NCI-H2029 (cell line): ENCODE measurements around the gene DDX1.

ENCODE experiments used
- DNase-seq: peaks from one replicate; lab custom pipeline; 2025; lab: John Stamatoyannopoulos, UW

DDX1 gene

GRCh38 chr2:15630121-15630977 is 38.7 kb downstream of the DDX1 start:
- no peak for DNase-seq

GRCh38 chr2:15630978-15631719 is 39.5 kb downstream of the DDX1 start:
- DNase-seq: no peak

GRCh38 chr2:15631883-15632282 is 40.2 kb downstream of the DDX1 start:
- no peak for DNase-seq

- DNase-seq: no peak
Measured at GRCh38 chr2:15633043-15633970, 41.6 kb downstream of the DDX1 start.

- DNase-seq: no peak
Measured at GRCh38 chr2:15633971-15634346, 42.3 kb downstream of the DDX1 start.

GRCh38 chr2:15634846-15635490 is 43.3 kb downstream of the DDX1 start:
- DNase-seq: no peak

- DNase-seq: no peak
Measured at GRCh38 chr2:15636972-15637785, 45.5 kb downstream of the DDX1 start.

GRCh38 chr2:15638720-15639119 is 47.1 kb downstream of the DDX1 start:
- DNase-seq: no peak

GRCh38 chr2:15639323-15640251 is 47.9 kb downstream of the DDX1 start:
- no peak for DNase-seq

- no peak for DNase-seq
Measured at GRCh38 chr2:15640261-15640711, 48.6 kb downstream of the DDX1 start.

- no peak for DNase-seq
Measured at GRCh38 chr2:15640784-15641183, 49.1 kb downstream of the DDX1 start.

GRCh38 chr2:15641530-15641982 is 49.9 kb downstream of the DDX1 start:
- no peak for DNase-seq

GRCh38 chr2:15642011-15642814 is 50.5 kb downstream of the DDX1 start:
- no peak for DNase-seq

GRCh38 chr2:15642815-15643500 is 51.3 kb downstream of the DDX1 start:
- no peak for DNase-seq

GRCh38 chr2:15643791-15644585 is 52.3 kb downstream of the DDX1 start:
- no peak for DNase-seq

GRCh38 chr2:15645300-15645699 is 53.6 kb downstream of the DDX1 start:
- DNase-seq: no peak

- DNase-seq: no peak
Measured at GRCh38 chr2:15645720-15646385, 54.2 kb downstream of the DDX1 start.
